Peyer's patch (tissue), 4 donors: ENCODE results near the gene LITAF.

Source experiments
- CTCF ChIP-seq, 6 experiments: fragments of 450-650 bp in 4 of 6; fragments of 200-600 bp in 2 of 6; sonication (generic) in 1 of 6; IDR thresholded peaks; one replicate each; pipeline ENCODE4 v1.5.1; 2017 to 2019; ENCODE audit warnings: antibody characterized with exemption in 6 of 6, mild to moderate bottlenecking in 3 of 6, moderate library complexity in 1 of 6
- POLR2A ChIP-seq, 2 donors: fragments of 450-650 bp; IDR thresholded peaks; one replicate each; pipeline ENCODE4 v1.5.1; 2017; ENCODE audit warnings: antibody characterized with exemption in 2 of 2, mild to moderate bottlenecking in 2 of 2, moderate library complexity in 2 of 2

- TF ChIP-seq CTCF (IDR thresholded peaks at IDR 0.05), result no peak
- TF ChIP-seq POLR2A (IDR thresholded peaks at IDR 0.05), result peak; percentile 74 to 76
Observed at GRCh38 chr16:11636172-11636721, 49.5 kb upstream of the LITAF start.
